HFFc6 (cell line): ENCODE data around the gene ANTXRL. TPM values are rescaled to one million over a fixed set of nuclear protein-coding genes. Genes with fewer than 3 reads are reported as not detected.
"Not testable (repeated sequence)": the region's sequence is repeated elsewhere in the genome, so short reads cannot be mapped to it uniquely, and the experiment has no call there.

Experiments
- DNase-seq: peaks from one replicate; pipeline ENCODE4 v3.0.0-alpha.2; 2018
- H3K27ac Mint-ChIP-seq: 2 replicates; pipeline ENCODE4 v1.8.0; 2020; ENCODE audit warnings: mild to moderate bottlenecking, mixed read lengths
- H3K27me3 Mint-ChIP-seq: 2 replicates; pipeline ENCODE4 v1.8.0; 2021; ENCODE audit warnings: mild to moderate bottlenecking, moderate library complexity, mixed read lengths; ENCODE audit not compliant: insufficient read depth
- H3K36me3 Mint-ChIP-seq: 2 replicates; pipeline ENCODE4 v1.8.0; 2021; ENCODE audit warnings: low read depth, mixed read lengths
- H3K4me1 Mint-ChIP-seq: 2 replicates; pipeline ENCODE4 v1.8.0; 2020; ENCODE audit warnings: low read depth, mixed read lengths
- H3K4me3 Mint-ChIP-seq: 2 replicates; pipeline ENCODE4 v1.8.0; 2020; ENCODE audit warnings: mild to moderate bottlenecking, moderate library complexity, mixed read lengths
- H3K9me3 Mint-ChIP-seq: 2 replicates; pipeline ENCODE4 v1.8.0; 2020; ENCODE audit warnings: mild to moderate bottlenecking, mixed read lengths
- CTCF ChIP-seq: fragments of 200-600 bp; sonication (generic); IDR thresholded peaks from 2 replicates; pipeline ENCODE4 v1.5.0; 2021; ENCODE audit warnings: antibody characterized with exemption, mild to moderate bottlenecking
- total RNA-seq, 6 experiments: library from RNA; stranded (reverse); fragmentation: NEBNext Ultra II Directional; extraction: Animal tissue kit (Norgen Biotek cat#: 25700); gene quantifications; 2 replicates in 1 of 6; 3 replicates in 5 of 6; pipeline ENCODE4 v1.2.3, GENCODE V29; 2021

ANTXRL gene
- total RNA-seq, 6 experiments from 2014 or later = not detected

GRCh38 chr10:46240684-46241565 lies 45.9 kb upstream of the ANTXRL start:
- Mint-ChIP-seq H3K36me3 (peaks cover 6% of the 10 kb centered on the region; the same call in 1 of the 2 replicates), H3K4me3 (no peak overlapping the region), H3K27ac (no peak overlapping the region), H3K9me3 (no peaks in the 10 kb centered on the region; the same call in 1 of the 2 replicates), H3K4me1 (peaks cover 16% of the 10 kb centered on the region), H3K27me3 (peaks cover 16% of the 10 kb centered on the region)
- no peak for TF ChIP-seq CTCF
- no peak for DNase-seq

- no peak for DNase-seq
- peaks cover 20% of the 10 kb centered on the region for H3K27me3 Mint-ChIP-seq
- H3K27ac Mint-ChIP-seq = no peak overlapping the region
- peaks cover 6% of the 10 kb centered on the region; the same call in 1 of the 2 replicates for H3K36me3 Mint-ChIP-seq
- no peaks in the 10 kb centered on the region for H3K4me1 Mint-ChIP-seq
- no peak overlapping the region for H3K4me3 Mint-ChIP-seq
- H3K9me3 Mint-ChIP-seq = no peaks in the 10 kb centered on the region; the same call in 1 of the 2 replicates
- no peak for TF ChIP-seq CTCF
These were observed 41.4 kb upstream of the ANTXRL start for GRCh38 chr10:46245381-46245900.

- DNase-seq, H3K4me3 Mint-ChIP-seq, H3K9me3 Mint-ChIP-seq, H3K4me1 Mint-ChIP-seq, H3K36me3 Mint-ChIP-seq, H3K27ac Mint-ChIP-seq: not testable (repeated sequence)
- peaks cover 16% of the 10 kb centered on the region for H3K27me3 Mint-ChIP-seq
These were observed 40.2 kb upstream of the ANTXRL start for GRCh38 chr10:46246400-46247180.

GRCh38 chr10:46247181-46247475 lies 39.7 kb upstream of the ANTXRL start:
- Mint-ChIP-seq H3K36me3 (peaks cover 4% of the 10 kb centered on the region; the same call in 1 of the 2 replicates), H3K27me3 (peaks cover 21% of the 10 kb centered on the region), H3K4me3 (no peak overlapping the region), H3K27ac (no peak overlapping the region), H3K9me3 (no peaks in the 10 kb centered on the region; the same call in 1 of the 2 replicates), H3K4me1 (no peaks in the 10 kb centered on the region)
- no peak for DNase-seq
- TF ChIP-seq CTCF = no peak

- Mint-ChIP-seq H3K4me3 (no peak overlapping the region), H3K4me1 (no peaks in the 10 kb centered on the region), H3K27me3 (peaks cover 20% of the 10 kb centered on the region), H3K27ac (no peak overlapping the region), H3K36me3 (no peaks in the 10 kb centered on the region), H3K9me3 (no peaks in the 10 kb centered on the region)
- no peak for DNase-seq
- TF ChIP-seq CTCF = no peak
These were observed 38.8 kb upstream of the ANTXRL start for GRCh38 chr10:46247808-46248569.
